HCT116 (cell line): Measurements from ENCODE around the gene ERP27.

Experiments
- JUND ChIP-seq: IDR thresholded peaks from 2 replicates; pipeline ENCODE4 v1.6.1; 2012
- POLR2A ChIP-seq: IDR thresholded peaks from 2 replicates; pipeline ENCODE4 v1.7.0; 2011; ENCODE audit warnings: borderline replicate concordance; ENCODE audit not compliant: insufficient read depth, insufficient read length; ENCODE audit errors: extremely low read depth
- REST ChIP-seq: IDR thresholded peaks from 2 replicates; pipeline ENCODE4 v1.6.1; 2012; ENCODE audit warnings: low read depth
- SP1 ChIP-seq: IDR thresholded peaks from 2 replicates; pipeline ENCODE4 v1.6.1; 2012; ENCODE audit warnings: low read depth
- YY1 ChIP-seq: IDR thresholded peaks from 2 replicates; pipeline ENCODE4 v1.6.1; 2011; ENCODE audit warnings: low read length, low read depth, moderate library complexity, mild to moderate bottlenecking; ENCODE audit not compliant: insufficient replicate concordance; ENCODE audit errors: extremely low read depth
- TF ChIP-seq, protein P1 (sequence below), 3 experiments: fragments of 200-600 bp in 1 of 3; sonication (generic) in 1 of 3; IDR thresholded peaks in 2 of 3; conservative IDR thresholded peaks in 1 of 3; 2 replicates each; pipeline ENCODE4 v1.5.1; 2012 to 2017; ENCODE audit warnings: low read depth in 2 of 3, low read length in 2 of 3, antibody characterized with exemption in 1 of 3, borderline replicate concordance in 1 of 3, control low read depth in 1 of 3, mild to moderate bottlenecking in 1 of 3, mixed read lengths in 1 of 3, mixed run types in 1 of 3, moderate library complexity in 1 of 3; ENCODE audit not compliant: insufficient read depth in 1 of 3

DNA sequence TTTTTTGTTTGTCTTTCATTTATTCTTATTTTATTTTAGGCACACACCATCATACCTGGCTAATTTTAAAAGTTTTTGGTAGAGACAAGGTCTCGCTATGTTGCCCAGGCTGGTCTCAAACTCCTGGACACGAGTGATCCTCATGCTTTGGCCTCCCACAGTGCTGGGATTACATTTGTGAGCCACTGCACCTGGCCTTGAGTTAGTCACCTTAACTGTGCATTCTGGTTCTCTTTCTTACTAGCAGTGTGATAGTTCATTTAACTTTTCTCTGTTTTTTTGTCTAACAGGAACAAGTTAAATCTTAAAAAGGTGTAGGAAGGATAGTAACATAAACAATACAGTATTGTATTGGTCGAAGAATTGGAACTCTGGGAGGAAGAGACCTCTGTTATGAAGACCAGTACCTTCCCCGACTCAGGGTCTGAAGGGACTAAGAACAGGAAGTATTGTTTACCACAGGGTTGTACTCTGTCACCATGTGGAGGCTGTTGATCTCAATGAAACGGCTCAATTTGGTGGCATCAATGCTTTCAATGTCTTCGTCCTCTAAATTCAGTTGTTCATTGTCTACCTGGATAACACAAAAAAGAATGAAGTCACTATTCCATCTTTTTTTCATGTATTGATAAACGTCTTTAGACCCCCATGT, 17.7 kb downstream of the ERP27 start:
- no peak for TF ChIP-seq POLR2A
- TF ChIP-seq, protein P1, sequence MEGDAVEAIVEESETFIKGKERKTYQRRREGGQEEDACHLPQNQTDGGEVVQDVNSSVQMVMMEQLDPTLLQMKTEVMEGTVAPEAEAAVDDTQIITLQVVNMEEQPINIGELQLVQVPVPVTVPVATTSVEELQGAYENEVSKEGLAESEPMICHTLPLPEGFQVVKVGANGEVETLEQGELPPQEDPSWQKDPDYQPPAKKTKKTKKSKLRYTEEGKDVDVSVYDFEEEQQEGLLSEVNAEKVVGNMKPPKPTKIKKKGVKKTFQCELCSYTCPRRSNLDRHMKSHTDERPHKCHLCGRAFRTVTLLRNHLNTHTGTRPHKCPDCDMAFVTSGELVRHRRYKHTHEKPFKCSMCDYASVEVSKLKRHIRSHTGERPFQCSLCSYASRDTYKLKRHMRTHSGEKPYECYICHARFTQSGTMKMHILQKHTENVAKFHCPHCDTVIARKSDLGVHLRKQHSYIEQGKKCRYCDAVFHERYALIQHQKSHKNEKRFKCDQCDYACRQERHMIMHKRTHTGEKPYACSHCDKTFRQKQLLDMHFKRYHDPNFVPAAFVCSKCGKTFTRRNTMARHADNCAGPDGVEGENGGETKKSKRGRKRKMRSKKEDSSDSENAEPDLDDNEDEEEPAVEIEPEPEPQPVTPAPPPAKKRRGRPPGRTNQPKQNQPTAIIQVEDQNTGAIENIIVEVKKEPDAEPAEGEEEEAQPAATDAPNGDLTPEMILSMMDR (IDR thresholded peaks at IDR 0.05 in 2 of 3, conservative IDR thresholded peaks at IDR 0.05 in 1 of 3; ENCODE audit: borderline replicate concordance in 1 of 3, insufficient read depth in 1 of 3, low read depth in 2 of 3, low read length in 2 of 3) = no peak
- TF ChIP-seq REST = no peak
- no peak for TF ChIP-seq JUND
- TF ChIP-seq YY1 = no peak
- TF ChIP-seq SP1 = no peak
